Posterior cingulate gyrus (tissue), 11 donors: ENCODE results near the gene XRCC4.
"Not testable (repeated sequence)": the region's sequence is repeated elsewhere in the genome, so short reads cannot be mapped to it uniquely, and the experiment has no call there.

Experiments used
- DNase-seq, 10 donors: peaks; one replicate each; pipeline versions ENCODE4 v3.0.0 to v3.0.0-alpha.2; 2020 to 2021; ENCODE audit warnings: mixed read lengths in 3 of 10
- intact Hi-C: fragments of 100-400 bp; cut with DNase I; formaldehyde crosslinking; loops from one replicate; pipeline ENCODE4 v1.15.1; 2023

Gene XRCC4

GRCh38 chr5:83251849-83252248 lies 174.5 kb downstream of the XRCC4 start:
- intact Hi-C loops: no loop called here

GRCh38 chr5:83253720-83254119 lies 176.4 kb downstream of the XRCC4 start:
- DNase-seq: no peak
- intact Hi-C loops: no loop called here

More at GRCh38 chr5:83251849-83252248, 174.5 kb downstream of the XRCC4 start:
- DNase-seq: no peak

GRCh38 chr5:83255268-83255667 lies 177.9 kb downstream of the XRCC4 start:
- intact Hi-C loops: no loop called here
- no peak for DNase-seq

- DNase-seq: no peak
- intact Hi-C loops: no loop called here
Measured at GRCh38 chr5:83256091-83256780, 178.9 kb downstream of the XRCC4 start.

- DNase-seq, intact Hi-C loops: not testable (repeated sequence)
Measured at GRCh38 chr5:83257684-83258083, 180.3 kb downstream of the XRCC4 start.

- intact Hi-C loops: no loop called here
- DNase-seq: no peak
Measured at GRCh38 chr5:83265318-83265717, 188.0 kb downstream of the XRCC4 start.

- no peak for DNase-seq
Measured at GRCh38 chr5:83270311-83270710, 193.0 kb downstream of the XRCC4 start.

GRCh38 chr5:83277154-83277553 lies 199.8 kb downstream of the XRCC4 start:
- peak in 1 of 10 donors; percentile 46 for DNase-seq
- intact Hi-C loops: no loop called here

More at GRCh38 chr5:83270311-83270710, 193.0 kb downstream of the XRCC4 start:
- intact Hi-C loops: no loop called here

- intact Hi-C loops: no loop called here
- no peak for DNase-seq
Measured at GRCh38 chr5:83277953-83278352, 200.6 kb downstream of the XRCC4 start.

- DNase-seq: no peak
- intact Hi-C loops: no loop called here
Measured at GRCh38 chr5:83281176-83281575, 203.8 kb downstream of the XRCC4 start.

- no peak for DNase-seq
- intact Hi-C loops: no loop called here
Measured at GRCh38 chr5:83281658-83282057, 204.3 kb downstream of the XRCC4 start.

GRCh38 chr5:83283761-83284160 lies 206.4 kb downstream of the XRCC4 start:
- intact Hi-C loops: no loop called here
- no peak for DNase-seq

- intact Hi-C loops: no loop called here
- no peak for DNase-seq
Measured at GRCh38 chr5:83285661-83286398, 208.5 kb downstream of the XRCC4 start.

- no peak for DNase-seq
- intact Hi-C loops: no loop called here
Measured at GRCh38 chr5:83294246-83294645, 216.9 kb downstream of the XRCC4 start.

- DNase-seq: no peak
- intact Hi-C loops: no loop called here
Measured at GRCh38 chr5:83299353-83299752, 222.0 kb downstream of the XRCC4 start.

GRCh38 chr5:83306572-83307241 lies 229.4 kb downstream of the XRCC4 start:
- peak in 1 of 10 donors; percentile 47 for DNase-seq
- intact Hi-C loops: no loop called here

- no peak for DNase-seq
- intact Hi-C loops: no loop called here
Measured at GRCh38 chr5:83312663-83313062, 235.3 kb downstream of the XRCC4 start.

GRCh38 chr5:83313436-83313835 lies 236.1 kb downstream of the XRCC4 start:
- no peak for DNase-seq
- intact Hi-C loops: no loop called here

GRCh38 chr5:83321483-83322055 lies 244.2 kb downstream of the XRCC4 start:
- intact Hi-C loops: no loop called here
- DNase-seq: no peak

- no peak for DNase-seq
- intact Hi-C loops: no loop called here
Measured at GRCh38 chr5:83322273-83322924, 245.1 kb downstream of the XRCC4 start.
